Activated CD4-positive, alpha-beta memory T cell treated with anti-CD3 and anti-CD28 coated beads for 36 hours (primary cell): Measurements from ENCODE around the gene PDZD7. TPM values are rescaled to one million over a fixed set of nuclear protein-coding genes. Genes with fewer than 3 reads are reported as not detected.

ENCODE experiments used
- CTCF ChIA-PET: fragments of 350-600 bp; sonication (Branson Sonifier 250); formaldehyde crosslinking; loops from one replicate; lab custom pipeline; 2021; ENCODE audit warnings: antibody characterized with exemption, inconsistent platforms; lab: Charles Lee
- POLR2A ChIA-PET: fragments of 350-600 bp; sonication (Branson Sonifier 250); formaldehyde crosslinking; loops from one replicate; lab custom pipeline; 2021; ENCODE audit warnings: antibody characterized with exemption; lab: Charles Lee
- DNase-seq: peaks from one replicate; pipeline ENCODE4 v3.0.0-alpha.2; 2020
- H3K27ac Mint-ChIP-seq: one replicate; pipeline ENCODE4 v1.8.0; 2021; ENCODE audit warnings: mixed read lengths
- H3K27me3 Mint-ChIP-seq: one replicate; pipeline ENCODE4 v1.8.0; 2021; ENCODE audit warnings: mixed read lengths
- H3K36me3 Mint-ChIP-seq: one replicate; pipeline ENCODE4 v1.8.0; 2021; ENCODE audit warnings: mixed read lengths
- H3K4me1 Mint-ChIP-seq: one replicate; pipeline ENCODE4 v1.8.0; 2021; ENCODE audit warnings: low read depth, mixed read lengths
- H3K4me3 Mint-ChIP-seq: one replicate; pipeline ENCODE4 v1.8.0; 2021; ENCODE audit warnings: mild to moderate bottlenecking, mixed read lengths
- H3K9me3 Mint-ChIP-seq: one replicate; pipeline ENCODE4 v1.8.0; 2021; ENCODE audit warnings: mixed read lengths
- intact Hi-C: fragments of 100-400 bp; cut with micrococcal nuclease; formaldehyde crosslinking; loops from one replicate; pipeline ENCODE4 v1.15.1; 2023
- total RNA-seq, 2 experiments: library from RNA; stranded (reverse); gene quantifications; one replicate each; pipeline ENCODE4 v1.2.3, GENCODE V29; 2021

The PDZD7 gene
- total RNA-seq, 2 experiments from 2014 or later = 0.31 to 0.93 TPM

GRCh38 chr10:100970076-100970913, 60.6 kb downstream of the PDZD7 start:
- Mint-ChIP-seq H3K27ac (no peak overlapping the region), H3K4me3 (no peak overlapping the region), H3K27me3 (no peaks in the 10 kb centered on the region), H3K36me3 (no peaks in the 10 kb centered on the region), H3K9me3 (no peaks in the 10 kb centered on the region), H3K4me1 (peaks cover 8% of the 10 kb centered on the region)
- intact Hi-C loops = no loop called here
- POLR2A ChIA-PET = no interaction called here
- CTCF ChIA-PET = interaction anchor here (6.5 kb wide), 1 partner anchor 45 kb away, joined by 35 read pairs; no protein-coding TSS in a partner anchor
- peak; percentile 29 for DNase-seq

- no peak within 1 kb of the TSS for H3K27ac Mint-ChIP-seq
- POLR2A ChIA-PET = no interaction called here
Measured at GRCh38 chr10:100969187-100970075, 61.5 kb downstream of the PDZD7 start, which contains the start of gene SEMA4G. Gene SEMA4G (plus strand): TSS chr10:100969504. CDS start chr10:100972913, 3,409 bp downstream.

GRCh38 chr10:100968863-100969186, 62.1 kb downstream of the PDZD7 start:
- peaks cover 8% of the 10 kb centered on the region for H3K4me1 Mint-ChIP-seq
- intact Hi-C loops = loop anchor here (5.0 kb wide), 1 partner anchor 43 kb away; no protein-coding TSS in a partner anchor
- H3K27me3 Mint-ChIP-seq = no peaks in the 10 kb centered on the region
- no peaks in the 10 kb centered on the region for H3K9me3 Mint-ChIP-seq
- H3K4me3 Mint-ChIP-seq = peak overlapping the region; percentile 36
- no peaks in the 10 kb centered on the region for H3K36me3 Mint-ChIP-seq
- ChIA-PET CTCF (interaction anchor here (1.0 to 6.5 kb wide), 4 partner anchors 10 to 62 kb away, joined by 3 to 35 read pairs (median 4); partner anchors contain the start of genes PDZD7 and SFXN3), POLR2A (no interaction called here)
- no peak for DNase-seq
- no peak overlapping the region for H3K27ac Mint-ChIP-seq

More at GRCh38 chr10:100969187-100970075, 61.5 kb downstream of the PDZD7 start, which contains the start of gene SEMA4G:
- Mint-ChIP-seq H3K4me3 (peak within 1 kb of the TSS; percentile 36), H3K9me3 (no peaks in the 10 kb centered on the region), H3K4me1 (peaks cover 8% of the 10 kb centered on the region), H3K27me3 (no peaks in the 10 kb centered on the region), H3K36me3 (no peaks in the 10 kb centered on the region)
- CTCF ChIA-PET = interaction anchor here (1.0 to 6.5 kb wide), 3 partner anchors 11 to 46 kb away, joined by 3 to 35 read pairs (median 4); no protein-coding TSS in a partner anchor
- intact Hi-C loops = loop anchor here (5.0 kb wide), 1 partner anchor 43 kb away; no protein-coding TSS in a partner anchor
- DNase-seq = peak; percentile 43

GRCh38 chr10:100968062-100968736, 62.7 kb downstream of the PDZD7 start:
- H3K4me1 Mint-ChIP-seq = peaks cover 8% of the 10 kb centered on the region
- ChIA-PET POLR2A (no interaction called here), CTCF (interaction anchor here (0.6 to 6.5 kb wide), 6 partner anchors 10 to 63 kb away, joined by 3 to 35 read pairs (median 4); partner anchors contain the start of genes PDZD7 and SFXN3)
- no peak overlapping the region for H3K4me3 Mint-ChIP-seq
- no peaks in the 10 kb centered on the region for H3K9me3 Mint-ChIP-seq
- no peak for DNase-seq
- no peaks in the 10 kb centered on the region for H3K27me3 Mint-ChIP-seq
- peaks cover under 1% of the 10 kb centered on the region for H3K36me3 Mint-ChIP-seq
- intact Hi-C loops = loop anchor here (5.0 kb wide), 1 partner anchor 44 kb away; no protein-coding TSS in a partner anchor
- H3K27ac Mint-ChIP-seq = no peak overlapping the region

- peaks cover 8% of the 10 kb centered on the region for H3K4me1 Mint-ChIP-seq
- ChIA-PET POLR2A (no interaction called here), CTCF (interaction anchor here (1.0 to 6.5 kb wide), 6 partner anchors 9 to 85 kb away, joined by 3 to 35 read pairs (median 4); partner anchors contain the start of genes PDZD7 and SFXN3)
- H3K36me3 Mint-ChIP-seq = peaks cover 9% of the 10 kb centered on the region
- H3K27ac Mint-ChIP-seq = no peak overlapping the region
- DNase-seq = no peak
- intact Hi-C loops = loop anchor here (5.0 kb wide), 1 partner anchor 45 kb away; no protein-coding TSS in a partner anchor
- no peak overlapping the region for H3K4me3 Mint-ChIP-seq
- no peaks in the 10 kb centered on the region for H3K27me3 Mint-ChIP-seq
- H3K9me3 Mint-ChIP-seq = no peaks in the 10 kb centered on the region
Measured at GRCh38 chr10:100967332-100967731, 63.6 kb downstream of the PDZD7 start.

- POLR2A ChIA-PET = no interaction called here
- intact Hi-C loops = loop anchor here (5.0 kb wide), 1 partner anchor 45 kb away; no protein-coding TSS in a partner anchor
- CTCF ChIA-PET = interaction anchor here (1.0 to 6.5 kb wide), 4 partner anchors 19 to 85 kb away, joined by 3 to 35 read pairs (median 4); no protein-coding TSS in a partner anchor
- H3K27me3 Mint-ChIP-seq = no peaks in the 10 kb centered on the region
- no peaks in the 10 kb centered on the region for H3K9me3 Mint-ChIP-seq
- DNase-seq = no peak
- peaks cover 11% of the 10 kb centered on the region for H3K36me3 Mint-ChIP-seq
- H3K27ac Mint-ChIP-seq = no peak overlapping the region
- H3K4me3 Mint-ChIP-seq = no peak overlapping the region
- peaks cover 8% of the 10 kb centered on the region for H3K4me1 Mint-ChIP-seq
Measured at GRCh38 chr10:100966887-100967286, 64.0 kb downstream of the PDZD7 start.

GRCh38 chr10:100965820-100966219, 65.1 kb downstream of the PDZD7 start:
- ChIA-PET CTCF (interaction anchor here (0.6 to 6.5 kb wide), 4 partner anchors 18 to 53 kb away, joined by 3 to 35 read pairs (median 4); no protein-coding TSS in a partner anchor), POLR2A (no interaction called here)
- intact Hi-C loops = loop anchor here (5.0 kb wide), 1 partner anchor 46 kb away; no protein-coding TSS in a partner anchor
- peaks cover 8% of the 10 kb centered on the region for H3K4me1 Mint-ChIP-seq
- DNase-seq = no peak
- no peak overlapping the region for H3K4me3 Mint-ChIP-seq
- no peaks in the 10 kb centered on the region for H3K27me3 Mint-ChIP-seq
- H3K9me3 Mint-ChIP-seq = no peaks in the 10 kb centered on the region
- H3K27ac Mint-ChIP-seq = no peak overlapping the region
- peaks cover 13% of the 10 kb centered on the region for H3K36me3 Mint-ChIP-seq

GRCh38 chr10:100963826-100964225, 67.1 kb downstream of the PDZD7 start:
- no peaks in the 10 kb centered on the region for H3K9me3 Mint-ChIP-seq
- intact Hi-C loops = no loop called here
- H3K27ac Mint-ChIP-seq = no peak overlapping the region
- DNase-seq = no peak
- H3K36me3 Mint-ChIP-seq = peaks cover 29% of the 10 kb centered on the region
- H3K4me1 Mint-ChIP-seq = peaks cover 6% of the 10 kb centered on the region
- no peak overlapping the region for H3K4me3 Mint-ChIP-seq
- no peaks in the 10 kb centered on the region for H3K27me3 Mint-ChIP-seq
- POLR2A ChIA-PET = no interaction called here
- CTCF ChIA-PET = no interaction called here

GRCh38 chr10:100962351-100963080, 68.4 kb downstream of the PDZD7 start:
- ChIA-PET CTCF (no interaction called here), POLR2A (no interaction called here)
- H3K4me1 Mint-ChIP-seq = no peaks in the 10 kb centered on the region
- H3K27ac Mint-ChIP-seq = no peak overlapping the region
- no peak overlapping the region for H3K4me3 Mint-ChIP-seq
- H3K36me3 Mint-ChIP-seq = peaks cover 32% of the 10 kb centered on the region
- no peaks in the 10 kb centered on the region for H3K9me3 Mint-ChIP-seq
- H3K27me3 Mint-ChIP-seq = no peaks in the 10 kb centered on the region
- DNase-seq = no peak
- intact Hi-C loops = no loop called here

GRCh38 chr10:100960251-100960650, 70.7 kb downstream of the PDZD7 start:
- no peak for DNase-seq
- no peak overlapping the region for H3K27ac Mint-ChIP-seq
- H3K4me3 Mint-ChIP-seq = no peak overlapping the region
- no peaks in the 10 kb centered on the region for H3K9me3 Mint-ChIP-seq
- CTCF ChIA-PET = no interaction called here
- H3K36me3 Mint-ChIP-seq = peaks cover 38% of the 10 kb centered on the region
- no peaks in the 10 kb centered on the region for H3K27me3 Mint-ChIP-seq
- intact Hi-C loops = no loop called here
- POLR2A ChIA-PET = no interaction called here
- peaks cover 5% of the 10 kb centered on the region for H3K4me1 Mint-ChIP-seq
